Measurements from ENCODE around the gene ADGRD1.

DNA sequence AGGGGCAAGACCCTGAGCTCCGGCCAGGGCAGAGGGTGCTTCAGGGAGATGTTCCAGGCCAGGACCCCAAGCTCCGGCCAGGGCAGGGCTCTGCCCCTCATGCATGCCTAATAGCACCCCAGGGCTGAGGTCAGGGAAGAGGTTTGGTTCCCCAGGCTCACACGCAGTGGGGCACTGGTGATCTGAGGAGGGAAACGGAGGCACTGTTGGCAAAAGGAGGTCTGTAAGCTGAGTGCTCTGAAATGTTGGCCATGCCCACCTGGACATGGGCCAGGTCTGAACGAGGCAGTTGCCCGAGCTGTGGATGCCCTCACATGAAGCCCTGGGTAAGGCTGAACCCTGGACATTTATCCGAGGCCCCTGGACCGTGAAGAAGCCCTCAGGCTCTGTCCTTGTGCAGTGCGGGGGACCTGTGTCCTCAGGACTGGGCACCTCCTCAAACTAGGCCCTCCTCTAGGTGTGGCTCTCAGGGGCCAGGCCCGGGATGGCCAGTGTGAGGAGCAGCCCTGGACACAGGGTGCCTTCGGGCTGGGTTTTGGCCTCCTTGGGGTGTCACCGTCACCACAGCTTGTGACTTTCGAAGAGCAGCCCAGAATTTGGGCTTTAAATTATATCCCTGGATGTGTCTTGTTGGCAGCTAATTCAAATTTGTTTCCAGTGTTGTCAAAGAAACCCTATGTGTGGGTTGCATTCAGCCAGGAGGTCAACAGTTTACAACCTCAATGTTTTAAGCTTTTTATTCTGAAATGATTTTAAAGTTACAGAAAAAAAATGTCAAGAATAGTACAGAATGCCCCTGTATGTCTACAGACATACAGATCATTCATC is 66.8 kb downstream of the ADGRD1 start:
- no peak for TF ChIP-seq REST (IDR thresholded peaks at IDR 0.05; ENCODE audit: low read depth)
- no peak for TF ChIP-seq EP300 (IDR thresholded peaks at IDR 0.05; ENCODE audit: borderline replicate concordance)
- TF ChIP-seq FOXM1 (IDR thresholded peaks at IDR 0.05; ENCODE audit: borderline replicate concordance, low read depth) = no peak
- TF ChIP-seq TAF1 (IDR thresholded peaks at IDR 0.05; ENCODE audit: low read depth) = no peak
- TF ChIP-seq, protein P1, sequence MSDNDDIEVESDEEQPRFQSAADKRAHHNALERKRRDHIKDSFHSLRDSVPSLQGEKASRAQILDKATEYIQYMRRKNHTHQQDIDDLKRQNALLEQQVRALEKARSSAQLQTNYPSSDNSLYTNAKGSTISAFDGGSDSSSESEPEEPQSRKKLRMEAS (IDR thresholded peaks at IDR 0.05) = no peak
- TF ChIP-seq NFIC (IDR thresholded peaks at IDR 0.05) = no peak
- TF ChIP-seq CEBPB (IDR thresholded peaks at IDR 0.05) = no peak
- no peak for TF ChIP-seq YY1 (IDR thresholded peaks at IDR 0.05; ENCODE audit: low read depth)
- no peak for TF ChIP-seq TEAD4 (IDR thresholded peaks at IDR 0.05)
- TF ChIP-seq CREB1 (IDR thresholded peaks at IDR 0.05; ENCODE audit: low read depth) = no peak
